Gastroesophageal sphincter (tissue), 3 donors: Measurements from ENCODE around the gene COL11A1.

Source experiments
- CTCF ChIP-seq, 4 experiments: fragments of 200-600 bp in 2 of 4; fragments of 450-650 bp in 2 of 4; sonication (generic) in 1 of 4; IDR thresholded peaks; one replicate each; pipeline ENCODE4 v1.5.1; 2017 to 2019; ENCODE audit warnings: antibody characterized with exemption in 4 of 4, mild to moderate bottlenecking in 2 of 4, moderate library complexity in 2 of 4
- EP300 ChIP-seq: sonication (generic); formaldehyde crosslinking; IDR thresholded peaks from one replicate; pipeline ENCODE4 v1.6.1; 2017; ENCODE audit warnings: antibody characterized with exemption, mild to moderate bottlenecking
- POLR2A ChIP-seq, 2 donors: fragments of 450-650 bp; IDR thresholded peaks; one replicate each; pipeline ENCODE4 v1.6.1; 2017; ENCODE audit warnings: antibody characterized with exemption in 2 of 2, mild to moderate bottlenecking in 2 of 2, moderate library complexity in 1 of 2

DNA sequence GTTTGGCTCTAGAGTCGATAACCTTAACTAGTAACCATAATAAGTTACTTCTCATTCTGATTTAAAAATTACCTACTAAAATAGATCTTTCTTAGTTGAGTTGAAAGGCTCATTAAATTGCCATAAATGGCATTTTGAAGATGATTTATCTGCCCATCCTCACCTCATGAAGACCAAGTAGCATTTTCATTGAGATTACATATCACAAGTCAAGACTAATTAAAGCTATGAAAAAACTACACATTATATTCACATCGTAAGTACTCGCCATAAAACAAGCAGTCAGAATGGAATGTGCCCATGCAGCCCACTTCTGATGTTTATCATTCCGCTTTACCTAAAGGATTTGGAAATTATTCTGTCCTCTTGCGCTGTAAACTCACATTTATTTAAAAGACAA, 212.0 kb downstream of the COL11A1 start:
- TF ChIP-seq POLR2A (IDR thresholded peaks at IDR 0.05) (no peak), CTCF (IDR thresholded peaks at IDR 0.05) (no peak), EP300 (no peak)
